ENCODE data around the gene SLC8A2.

Gene SLC8A2

DNA sequence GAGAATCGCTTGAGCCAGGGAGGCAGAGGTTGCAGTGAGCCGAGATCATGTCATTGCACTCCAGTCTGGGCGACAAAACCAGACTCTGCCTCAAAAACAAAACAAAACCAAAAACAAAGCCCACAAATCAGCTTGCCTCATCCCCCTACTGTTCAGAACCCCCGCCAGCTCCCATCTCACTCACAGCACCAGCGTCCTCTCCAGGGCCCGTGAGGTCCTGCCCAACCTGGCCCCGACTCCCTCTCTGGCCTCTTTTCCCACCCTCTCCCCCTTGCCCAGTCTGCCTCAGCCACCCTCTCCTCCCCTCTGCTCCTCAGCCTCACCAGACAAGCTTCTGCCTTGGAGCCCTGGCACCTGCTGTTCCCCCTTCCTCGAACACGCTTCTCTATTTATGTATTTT lies 3.8 kb downstream of the SLC8A2 start:
- H3K27me3 ChIP-seq (ENCODE audit: insufficient read depth, insufficient read length), result no peaks in the 10 kb centered on the region
- peak overlapping the region; percentile 2 for H3K9ac ChIP-seq (ENCODE audit: insufficient read length, low read depth)
- no peak for TF ChIP-seq SUZ12 (IDR thresholded peaks at IDR 0.05; ENCODE audit: extremely low read depth, insufficient read depth, insufficient read length)
- TF ChIP-seq YY1 (IDR thresholded peaks at IDR 0.05; ENCODE audit: insufficient read depth, insufficient read length), result no peak

DNA sequence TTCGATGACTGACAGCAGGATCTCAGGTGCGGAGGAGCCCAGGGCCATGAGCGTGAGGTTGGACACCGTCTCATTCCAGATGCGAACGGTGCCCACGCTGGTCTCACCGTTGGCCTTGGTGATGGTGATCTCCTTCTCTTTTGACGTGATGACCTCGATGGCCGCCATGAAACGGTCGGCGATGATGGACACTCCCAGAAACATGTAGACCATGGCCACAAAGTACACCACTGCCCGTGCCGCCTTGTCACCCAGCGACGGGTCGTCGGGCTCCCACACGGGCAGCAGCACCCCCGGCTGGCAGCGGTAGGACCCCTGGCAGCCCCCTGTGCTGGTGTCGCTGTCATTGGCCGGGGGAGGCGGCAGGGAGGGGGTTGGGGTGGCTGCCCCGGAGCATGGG lies 5.7 kb downstream of the SLC8A2 start:
- no peaks in the 10 kb centered on the region for H3K9me3 ChIP-seq (ENCODE audit: insufficient read depth, low read length)
- no peak for TF ChIP-seq ZNF274 (IDR thresholded peaks at IDR 0.05; ENCODE audit: low read depth, low read length)
- no peak overlapping the region for H3K9ac ChIP-seq (ENCODE audit: insufficient read length, low read depth)
- no peak overlapping the region for H3K4me3 ChIP-seq (ENCODE audit: insufficient read length, low read depth)
- H3K36me3 ChIP-seq (ENCODE audit: insufficient read depth, insufficient read length, low read length), result no peaks in the 10 kb centered on the region
- peaks cover 9% of the 10 kb centered on the region for H3K4me1 ChIP-seq (ENCODE audit: insufficient read depth, insufficient read length)
- no peaks in the 10 kb centered on the region for H3K27me3 ChIP-seq (ENCODE audit: insufficient read depth, insufficient read length)
- DNase-seq (ENCODE audit: low read depth, low spot score), result no peak

More for the DNA sequence above, 3.8 kb downstream of the SLC8A2 start:
- no peaks in the 10 kb centered on the region for H3K9me3 ChIP-seq (ENCODE audit: insufficient read depth, low read length)
- H3K4me3 ChIP-seq (ENCODE audit: insufficient read length, low read depth), result no peak overlapping the region
- H3K4me1 ChIP-seq (ENCODE audit: insufficient read depth, insufficient read length), result peaks cover 9% of the 10 kb centered on the region
- no peaks in the 10 kb centered on the region for H3K36me3 ChIP-seq (ENCODE audit: insufficient read depth, insufficient read length, low read length)
- DNase-seq (ENCODE audit: low read depth, low spot score), result no peak

DNA sequence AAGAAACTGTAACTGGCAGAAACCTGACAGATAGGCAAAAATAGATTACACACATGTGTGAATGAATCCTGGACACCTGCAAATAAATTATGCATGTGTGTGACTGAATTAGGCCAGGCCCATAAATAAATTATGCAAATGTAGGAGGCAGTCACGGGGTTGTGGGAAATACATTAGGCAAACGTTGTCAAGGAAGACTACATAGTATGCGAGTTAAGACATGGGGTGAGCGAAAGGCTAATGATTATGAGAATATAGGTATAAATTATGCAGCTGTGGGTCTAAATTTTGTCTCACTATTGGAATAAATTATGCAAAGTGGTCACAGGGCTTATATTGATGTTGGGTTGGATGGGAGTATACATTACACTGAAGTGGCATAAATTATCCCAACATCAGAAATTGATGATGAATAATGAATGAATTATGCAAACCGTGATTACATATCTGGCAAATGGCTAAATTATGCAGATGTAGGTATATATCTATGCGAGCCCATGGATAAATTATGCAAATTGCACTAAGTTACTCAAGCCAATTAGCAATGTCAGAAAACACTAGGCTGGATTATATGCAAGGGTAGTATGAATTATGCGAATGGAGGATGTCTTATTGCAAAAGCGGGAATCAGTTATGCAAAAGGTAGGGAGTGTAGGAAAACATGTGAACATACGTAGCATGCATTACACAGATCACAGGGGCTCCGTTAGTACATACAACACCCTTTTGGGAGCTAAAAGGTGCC lies 6.8 kb downstream of the SLC8A2 start:
- Histone ChIP-seq H3K9me3 (ENCODE audit: insufficient read depth, low read length) (no peaks in the 10 kb centered on the region), H3K36me3 (ENCODE audit: insufficient read depth, insufficient read length, low read length) (no peaks in the 10 kb centered on the region), H3K4me1 (ENCODE audit: insufficient read depth, insufficient read length) (peaks cover 5% of the 10 kb centered on the region), H3K4me3 (ENCODE audit: insufficient read length, low read depth) (no peak overlapping the region), H3K9ac (ENCODE audit: insufficient read length, low read depth) (no peak overlapping the region), H3K27me3 (ENCODE audit: insufficient read depth, insufficient read length) (no peaks in the 10 kb centered on the region)
- no peak for DNase-seq (ENCODE audit: low read depth, low spot score)
- no peak for TF ChIP-seq YY1 (IDR thresholded peaks at IDR 0.05; ENCODE audit: insufficient read depth, insufficient read length)
- no peak for TF ChIP-seq SUZ12 (IDR thresholded peaks at IDR 0.05; ENCODE audit: extremely low read depth, insufficient read depth, insufficient read length)
- TF ChIP-seq ZNF274 (IDR thresholded peaks at IDR 0.05; ENCODE audit: low read depth, low read length), result no peak

DNA sequence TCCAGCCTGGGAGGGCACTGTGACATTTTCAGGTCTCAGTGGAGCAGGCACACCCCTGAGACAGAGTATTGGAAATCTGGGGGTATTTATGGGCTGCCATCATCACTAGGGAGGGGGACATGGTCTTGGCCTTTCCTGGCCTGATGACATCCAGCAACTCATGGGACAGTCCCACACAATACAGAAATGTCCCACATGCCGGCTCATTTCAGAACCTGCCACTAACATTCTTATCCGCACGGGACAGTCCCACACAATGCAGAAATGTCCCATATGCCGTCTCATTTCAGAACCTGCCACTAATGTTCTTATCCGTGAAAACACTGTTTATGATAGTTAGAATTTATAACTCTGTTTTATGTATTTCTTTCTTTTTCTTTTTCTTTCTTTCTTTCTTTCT lies 9.8 kb downstream of the SLC8A2 start:
- H3K27me3 ChIP-seq (ENCODE audit: insufficient read depth, insufficient read length), result no peaks in the 10 kb centered on the region
- no peaks in the 10 kb centered on the region for H3K9me3 ChIP-seq (ENCODE audit: insufficient read depth, low read length)
- H3K4me3 ChIP-seq (ENCODE audit: insufficient read length, low read depth), result no peak overlapping the region
- TF ChIP-seq ZNF274 (IDR thresholded peaks at IDR 0.05; ENCODE audit: low read depth, low read length) (no peak), SUZ12 (IDR thresholded peaks at IDR 0.05; ENCODE audit: extremely low read depth, insufficient read depth, insufficient read length) (no peak), YY1 (IDR thresholded peaks at IDR 0.05; ENCODE audit: insufficient read depth, insufficient read length) (no peak)
- no peaks in the 10 kb centered on the region for H3K36me3 ChIP-seq (ENCODE audit: insufficient read depth, insufficient read length, low read length)
- no peak for DNase-seq (ENCODE audit: low read depth, low spot score)
- no peak overlapping the region for H3K9ac ChIP-seq (ENCODE audit: insufficient read length, low read depth)
- no peaks in the 10 kb centered on the region for H3K4me1 ChIP-seq (ENCODE audit: insufficient read depth, insufficient read length)

DNA sequence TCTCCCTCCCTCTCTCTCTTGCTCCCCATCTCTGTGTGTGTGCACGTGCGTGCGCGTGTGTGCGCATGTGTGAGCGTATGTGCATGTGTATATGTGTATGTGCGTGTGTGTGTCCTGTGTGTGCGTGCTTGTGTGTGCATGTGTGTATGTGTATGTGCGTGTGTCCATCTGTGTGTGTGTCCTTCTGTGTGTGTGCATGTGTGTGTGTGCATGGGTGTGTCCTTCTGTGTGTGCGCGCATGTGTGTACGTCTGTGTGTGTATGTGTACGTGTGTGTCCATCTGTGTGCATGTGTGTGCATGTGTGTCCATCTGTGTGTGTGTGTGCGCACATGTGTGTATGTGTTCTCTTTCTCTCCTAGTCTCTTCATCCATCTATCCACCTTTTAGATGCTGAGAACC lies 12.2 kb downstream of the SLC8A2 start:
- Histone ChIP-seq H3K4me3 (ENCODE audit: insufficient read length, low read depth) (no peak overlapping the region), H3K27me3 (ENCODE audit: insufficient read depth, insufficient read length) (no peaks in the 10 kb centered on the region), H3K36me3 (ENCODE audit: insufficient read depth, insufficient read length, low read length) (no peaks in the 10 kb centered on the region), H3K4me1 (ENCODE audit: insufficient read depth, insufficient read length) (no peaks in the 10 kb centered on the region), H3K9me3 (ENCODE audit: insufficient read depth, low read length) (no peaks in the 10 kb centered on the region), H3K9ac (ENCODE audit: insufficient read length, low read depth) (no peak overlapping the region)
- no peak for DNase-seq (ENCODE audit: low read depth, low spot score)
- no peak for TF ChIP-seq SUZ12 (IDR thresholded peaks at IDR 0.05; ENCODE audit: extremely low read depth, insufficient read depth, insufficient read length)
- TF ChIP-seq YY1 (IDR thresholded peaks at IDR 0.05; ENCODE audit: insufficient read depth, insufficient read length), result no peak
- TF ChIP-seq ZNF274 (IDR thresholded peaks at IDR 0.05; ENCODE audit: low read depth, low read length), result no peak

DNA sequence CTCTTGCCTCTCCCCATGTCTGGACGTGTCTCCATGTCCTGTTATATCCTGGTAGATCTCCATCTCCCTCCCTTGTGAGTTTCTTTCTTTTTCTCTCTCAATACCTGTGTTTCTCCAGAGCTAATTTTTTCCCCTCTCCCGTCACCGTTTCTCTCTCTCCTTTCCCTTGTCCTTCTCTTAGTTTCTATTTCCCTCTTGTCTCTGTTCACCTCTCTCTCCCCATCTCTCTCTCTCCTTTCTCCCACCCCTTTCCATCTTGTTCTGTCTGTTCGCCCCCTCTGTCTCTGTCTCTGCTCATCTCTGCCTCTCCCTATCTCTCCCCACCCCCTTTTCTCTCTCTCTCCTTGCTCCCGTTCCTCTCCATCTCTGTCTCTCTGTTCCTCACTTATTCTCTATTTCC lies 13.0 kb downstream of the SLC8A2 start:
- Histone ChIP-seq H3K36me3 (ENCODE audit: insufficient read depth, insufficient read length, low read length) (no peaks in the 10 kb centered on the region), H3K4me3 (ENCODE audit: insufficient read length, low read depth) (no peak overlapping the region), H3K9ac (ENCODE audit: insufficient read length, low read depth) (no peak overlapping the region), H3K27me3 (ENCODE audit: insufficient read depth, insufficient read length) (no peaks in the 10 kb centered on the region), H3K9me3 (ENCODE audit: insufficient read depth, low read length) (no peaks in the 10 kb centered on the region), H3K4me1 (ENCODE audit: insufficient read depth, insufficient read length) (no peaks in the 10 kb centered on the region)
- TF ChIP-seq ZNF274 (IDR thresholded peaks at IDR 0.05; ENCODE audit: low read depth, low read length), result no peak
- TF ChIP-seq SUZ12 (IDR thresholded peaks at IDR 0.05; ENCODE audit: extremely low read depth, insufficient read depth, insufficient read length), result no peak
- no peak for TF ChIP-seq YY1 (IDR thresholded peaks at IDR 0.05; ENCODE audit: insufficient read depth, insufficient read length)
- DNase-seq (ENCODE audit: low read depth, low spot score), result no peak

DNA sequence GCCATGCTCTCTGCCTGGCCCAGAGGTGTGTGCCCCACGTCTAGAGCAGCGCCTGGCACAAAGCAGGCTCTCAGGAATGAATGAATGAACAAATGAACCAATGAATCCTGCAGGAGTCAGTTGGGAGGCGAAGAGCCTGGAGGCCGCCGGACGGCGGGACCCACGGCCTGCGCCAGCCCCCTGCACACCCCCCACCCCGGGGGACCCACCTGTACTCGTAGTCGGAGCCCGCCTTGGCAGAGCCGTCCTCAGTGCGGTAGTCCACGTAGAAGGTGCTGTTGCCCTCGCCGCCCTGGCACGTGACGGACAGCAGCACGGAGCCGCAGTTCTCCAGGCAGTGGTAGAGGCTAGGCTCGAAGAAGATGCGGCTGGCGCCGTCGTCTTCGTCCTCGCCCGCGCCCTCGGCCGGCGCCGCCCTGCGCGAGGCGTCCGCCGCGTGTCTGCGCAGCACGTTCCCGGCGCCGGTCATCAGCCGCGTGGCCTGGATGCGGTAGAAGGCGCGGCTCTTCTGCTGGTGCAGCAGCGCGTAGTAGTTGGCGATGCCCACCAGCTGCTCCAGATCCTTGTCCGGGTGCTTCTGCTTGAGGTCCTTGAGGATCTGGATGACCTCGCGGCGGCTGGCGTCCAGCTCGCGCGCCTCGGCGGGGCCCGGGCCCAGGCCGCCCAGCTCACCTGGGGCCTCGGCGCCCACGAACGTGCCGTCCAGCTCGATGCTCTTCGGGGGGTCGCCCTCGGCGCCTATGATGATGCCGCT lies 14.8 kb downstream of the SLC8A2 start:
- no peaks in the 10 kb centered on the region for H3K27me3 ChIP-seq (ENCODE audit: insufficient read depth, insufficient read length)

More for the DNA sequence above, 14.8 kb downstream of the SLC8A2 start:
- Histone ChIP-seq H3K36me3 (ENCODE audit: insufficient read depth, insufficient read length, low read length) (no peaks in the 10 kb centered on the region), H3K4me3 (ENCODE audit: insufficient read length, low read depth) (no peak overlapping the region), H3K4me1 (ENCODE audit: insufficient read depth, insufficient read length) (no peaks in the 10 kb centered on the region), H3K9ac (ENCODE audit: insufficient read length, low read depth) (no peak overlapping the region), H3K9me3 (ENCODE audit: insufficient read depth, low read length) (no peaks in the 10 kb centered on the region)
- DNase-seq (ENCODE audit: low read depth, low spot score), result no peak
- TF ChIP-seq ZNF274 (IDR thresholded peaks at IDR 0.05; ENCODE audit: low read depth, low read length) (no peak), SUZ12 (IDR thresholded peaks at IDR 0.05; ENCODE audit: extremely low read depth, insufficient read depth, insufficient read length) (no peak), YY1 (IDR thresholded peaks at IDR 0.05; ENCODE audit: insufficient read depth, insufficient read length) (no peak)

Data from NT2/D1 (cell line).